Parathyroid adenoma (tissue), 2 donors: ENCODE data around the gene MPHOSPH8.

ENCODE experiments used
- H2AFZ ChIP-seq: fragments of 300-600 bp; sonication (generic); one replicate; pipeline ENCODE4 v1.7.0; 2017; ENCODE audit warnings: antibody characterized with exemption, mild to moderate bottlenecking
- H3K27ac ChIP-seq: fragments of 300-600 bp; sonication (generic); one replicate; pipeline ENCODE4 v1.7.0; 2017
- H3K27me3 ChIP-seq: fragments of 300-600 bp; sonication (generic); one replicate; pipeline ENCODE4 v1.7.0; 2017; ENCODE audit warnings: low read length; ENCODE audit not compliant: control insufficient read depth, insufficient read depth
- H3K36me3 ChIP-seq: fragments of 300-600 bp; sonication (generic); one replicate; pipeline ENCODE4 v1.7.0; 2017; ENCODE audit warnings: low read length; ENCODE audit not compliant: control insufficient read depth, insufficient read depth
- H3K4me1 ChIP-seq: fragments of 300-600 bp; sonication (generic); one replicate; pipeline ENCODE4 v1.7.0; 2017; ENCODE audit warnings: control low read depth
- H3K4me2 ChIP-seq: fragments of 300-600 bp; sonication (generic); one replicate; pipeline ENCODE4 v1.7.0; 2017; ENCODE audit warnings: low read length
- H3K4me3 ChIP-seq: fragments of 300-600 bp; sonication (generic); one replicate; pipeline ENCODE4 v1.7.0; 2017; ENCODE audit warnings: low read depth, low read length
- H3K79me2 ChIP-seq: fragments of 300-600 bp; sonication (generic); one replicate; pipeline ENCODE4 v1.7.0; 2017; ENCODE audit warnings: control low read depth
- H3K9ac ChIP-seq: fragments of 300-600 bp; sonication (generic); one replicate; pipeline ENCODE4 v1.7.0; 2017; ENCODE audit warnings: mild to moderate bottlenecking
- H3K9me3 ChIP-seq: fragments of 300-600 bp; sonication (generic); one replicate; pipeline ENCODE4 v1.7.0; 2017; ENCODE audit warnings: low read length; ENCODE audit not compliant: control insufficient read depth
- TF ChIP-seq, protein P1 (sequence below): fragments of 300-600 bp; sonication (generic); IDR thresholded peaks from one replicate; pipeline ENCODE4 v1.7.0; 2017; ENCODE audit warnings: antibody characterized with exemption, mild to moderate bottlenecking
- donor health status: primary hyperparathyroidism.

MPHOSPH8 gene

DNA sequence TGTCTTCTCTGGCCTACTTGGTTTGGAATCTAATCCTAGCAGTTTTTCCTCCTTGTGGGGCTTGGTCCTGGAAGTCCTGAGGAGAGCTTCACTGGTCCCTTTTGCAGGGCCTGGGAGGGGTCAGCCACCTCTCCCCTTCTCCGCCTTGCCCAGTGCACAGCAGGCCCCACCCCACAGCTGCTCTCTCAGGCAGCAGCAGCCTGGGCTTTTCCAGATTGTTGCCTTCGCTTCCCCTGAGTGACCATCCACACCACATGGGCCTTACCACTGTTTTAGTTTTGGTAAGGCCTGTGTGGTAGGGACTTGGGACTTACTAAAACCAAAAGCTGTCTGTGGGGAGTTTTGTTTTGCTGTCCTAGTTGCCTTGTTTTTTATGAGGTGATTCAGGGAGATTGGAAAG is 11.5 kb downstream of the MPHOSPH8 start:
- no peaks in the 10 kb centered on the region for H3K79me2 ChIP-seq
- H3K27ac ChIP-seq = no peak overlapping the region
- TF ChIP-seq, protein P1, sequence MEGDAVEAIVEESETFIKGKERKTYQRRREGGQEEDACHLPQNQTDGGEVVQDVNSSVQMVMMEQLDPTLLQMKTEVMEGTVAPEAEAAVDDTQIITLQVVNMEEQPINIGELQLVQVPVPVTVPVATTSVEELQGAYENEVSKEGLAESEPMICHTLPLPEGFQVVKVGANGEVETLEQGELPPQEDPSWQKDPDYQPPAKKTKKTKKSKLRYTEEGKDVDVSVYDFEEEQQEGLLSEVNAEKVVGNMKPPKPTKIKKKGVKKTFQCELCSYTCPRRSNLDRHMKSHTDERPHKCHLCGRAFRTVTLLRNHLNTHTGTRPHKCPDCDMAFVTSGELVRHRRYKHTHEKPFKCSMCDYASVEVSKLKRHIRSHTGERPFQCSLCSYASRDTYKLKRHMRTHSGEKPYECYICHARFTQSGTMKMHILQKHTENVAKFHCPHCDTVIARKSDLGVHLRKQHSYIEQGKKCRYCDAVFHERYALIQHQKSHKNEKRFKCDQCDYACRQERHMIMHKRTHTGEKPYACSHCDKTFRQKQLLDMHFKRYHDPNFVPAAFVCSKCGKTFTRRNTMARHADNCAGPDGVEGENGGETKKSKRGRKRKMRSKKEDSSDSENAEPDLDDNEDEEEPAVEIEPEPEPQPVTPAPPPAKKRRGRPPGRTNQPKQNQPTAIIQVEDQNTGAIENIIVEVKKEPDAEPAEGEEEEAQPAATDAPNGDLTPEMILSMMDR = no peak
- H3K9me3 ChIP-seq = no peaks in the 10 kb centered on the region
- peaks cover 4% of the 10 kb centered on the region for H3K4me1 ChIP-seq
- H3K4me2 ChIP-seq = no peak overlapping the region
- H3K9ac ChIP-seq = no peak overlapping the region
- no peaks in the 10 kb centered on the region for H3K27me3 ChIP-seq
- no peak overlapping the region for H3K4me3 ChIP-seq
- H2AFZ ChIP-seq = no peak overlapping the region
- no peaks in the 10 kb centered on the region for H3K36me3 ChIP-seq

DNA sequence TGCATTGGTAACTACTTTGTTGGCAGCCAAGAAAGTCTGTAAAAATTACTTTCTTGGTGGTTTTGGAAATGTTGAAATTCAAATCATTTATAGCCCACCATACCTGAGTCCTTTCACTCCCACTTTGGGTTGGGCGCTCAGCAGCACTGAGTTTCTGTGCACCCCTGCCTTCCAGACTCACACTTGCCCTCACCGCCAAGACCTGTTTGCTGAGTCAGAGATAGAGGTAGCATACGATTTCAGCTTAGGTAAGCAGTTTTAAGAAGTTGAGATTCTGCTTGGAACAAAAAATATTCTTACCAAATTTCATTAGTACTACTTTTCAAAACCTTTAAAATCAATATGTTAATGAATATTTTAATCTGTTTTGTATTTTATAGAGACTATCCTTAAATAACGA is 12.6 kb downstream of the MPHOSPH8 start:
- TF ChIP-seq, protein P1 = no peak

DNA sequence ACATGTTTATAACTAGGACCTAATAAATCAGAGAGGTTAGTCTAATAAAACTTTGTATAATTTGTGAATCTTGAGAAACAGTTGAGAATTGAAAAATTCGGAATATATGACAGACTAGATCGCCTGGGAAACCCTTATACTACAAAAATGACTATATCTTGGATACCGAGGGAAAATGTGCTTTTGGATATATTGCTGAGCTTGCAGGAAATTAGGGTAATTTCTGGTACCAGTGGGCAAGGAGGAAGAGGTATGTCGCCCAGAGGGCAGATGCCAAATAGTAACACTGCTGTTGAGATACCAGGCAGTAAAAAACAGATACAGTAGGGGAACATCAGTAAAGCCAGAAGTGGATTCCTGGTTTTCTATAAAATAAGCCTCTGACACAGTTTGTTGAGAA is 17.3 kb downstream of the MPHOSPH8 start:
- TF ChIP-seq, protein P1 = no peak
- H3K9ac ChIP-seq = no peak overlapping the region
- no peak overlapping the region for H2AFZ ChIP-seq
- peaks cover 4% of the 10 kb centered on the region for H3K4me1 ChIP-seq
- H3K4me2 ChIP-seq = no peak overlapping the region
- peaks cover 4% of the 10 kb centered on the region for H3K79me2 ChIP-seq
- H3K27me3 ChIP-seq = no peaks in the 10 kb centered on the region
- no peaks in the 10 kb centered on the region for H3K36me3 ChIP-seq
- H3K4me3 ChIP-seq = no peak overlapping the region
- H3K27ac ChIP-seq = no peak overlapping the region
- no peaks in the 10 kb centered on the region for H3K9me3 ChIP-seq

More for the DNA sequence above, 12.6 kb downstream of the MPHOSPH8 start:
- Histone ChIP-seq H3K27me3 (no peaks in the 10 kb centered on the region), H3K4me2 (no peak overlapping the region), H3K27ac (peak overlapping the region; percentile 53), H3K79me2 (peaks cover 4% of the 10 kb centered on the region), H3K9ac (no peak overlapping the region), H2AFZ (no peak overlapping the region), H3K9me3 (no peaks in the 10 kb centered on the region), H3K4me3 (no peak overlapping the region), H3K36me3 (no peaks in the 10 kb centered on the region), H3K4me1 (peaks cover 4% of the 10 kb centered on the region)

DNA sequence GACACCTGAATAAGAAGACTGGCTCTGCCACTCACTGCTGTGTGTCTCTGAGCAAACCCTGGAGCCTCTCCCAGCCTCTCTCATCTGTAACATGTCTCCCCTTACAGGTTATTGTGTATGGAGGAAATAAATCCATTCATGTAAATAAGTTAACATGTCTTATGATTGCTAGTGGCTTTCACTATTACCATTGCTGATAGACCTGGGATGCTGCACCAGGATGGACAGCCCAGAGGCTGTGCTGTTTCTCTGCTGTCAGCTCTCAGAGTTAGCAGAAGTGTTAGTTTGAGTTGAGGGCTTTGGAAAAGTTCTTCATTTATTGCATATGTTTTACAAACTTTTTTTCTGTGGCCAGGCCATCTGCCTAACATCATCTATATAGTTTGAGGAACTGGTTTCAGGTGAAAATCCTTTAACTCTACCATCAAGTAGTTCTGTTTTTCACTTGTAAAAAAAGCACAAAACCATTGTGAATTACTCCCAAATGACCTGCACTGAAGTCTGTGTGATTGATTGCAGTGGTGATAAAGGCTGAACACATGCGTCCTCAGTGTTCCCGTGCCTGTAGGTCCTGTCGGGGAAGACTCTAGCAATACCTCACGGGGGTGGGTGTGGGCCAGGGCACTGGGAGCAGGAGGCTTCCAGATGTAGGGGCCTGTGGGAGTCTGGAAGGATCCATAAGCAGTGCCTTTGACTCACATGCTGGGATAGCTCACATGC is 24.6 kb downstream of the MPHOSPH8 start:
- Histone ChIP-seq H2AFZ (no peak overlapping the region), H3K9ac (no peak overlapping the region), H3K27me3 (no peaks in the 10 kb centered on the region), H3K4me2 (no peak overlapping the region), H3K4me3 (no peak overlapping the region), H3K4me1 (no peaks in the 10 kb centered on the region), H3K9me3 (no peaks in the 10 kb centered on the region), H3K36me3 (no peaks in the 10 kb centered on the region), H3K27ac (no peak overlapping the region), H3K79me2 (no peaks in the 10 kb centered on the region)
- TF ChIP-seq, protein P1 = no peak

DNA sequence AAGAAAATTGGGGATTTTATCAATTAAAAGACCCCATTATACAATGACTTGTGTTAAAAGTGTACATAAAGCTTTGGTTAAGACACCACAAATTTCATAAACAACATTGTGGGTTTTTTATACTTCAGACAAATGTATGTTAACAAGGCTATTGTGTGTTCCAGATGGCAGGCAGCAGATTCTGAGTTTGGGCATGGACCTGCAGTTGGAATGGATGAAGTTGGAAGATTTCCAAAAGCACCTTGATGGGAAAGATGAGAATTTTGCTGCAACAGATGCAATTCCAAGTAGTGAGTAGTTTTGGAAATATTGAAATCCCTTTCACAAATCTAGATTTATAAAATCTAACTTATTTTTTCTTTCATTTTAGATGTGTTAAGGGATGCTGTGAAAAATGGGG is 25.4 kb downstream of the MPHOSPH8 start:
- no peak overlapping the region for H3K27ac ChIP-seq
- no peak overlapping the region for H2AFZ ChIP-seq
- no peaks in the 10 kb centered on the region for H3K27me3 ChIP-seq
- H3K9me3 ChIP-seq = no peaks in the 10 kb centered on the region
- no peaks in the 10 kb centered on the region for H3K79me2 ChIP-seq
- H3K9ac ChIP-seq = no peak overlapping the region
- H3K4me3 ChIP-seq = no peak overlapping the region
- no peak overlapping the region for H3K4me2 ChIP-seq
- TF ChIP-seq, protein P1 = no peak
- H3K36me3 ChIP-seq = no peaks in the 10 kb centered on the region
- H3K4me1 ChIP-seq = no peaks in the 10 kb centered on the region
